Measurements from ENCODE around the gene SYT6.

GRCh38 chr1:114107474-114108435, 45.9 kb downstream of the SYT6 start:
- no peak for TF ChIP-seq EP300 (IDR thresholded peaks at IDR 0.05)
- no peak for TF ChIP-seq CTCF (IDR thresholded peaks at IDR 0.05)
- TF ChIP-seq POLR2A (IDR thresholded peaks at IDR 0.05) = no peak
